HTERT RPE-1 (cell line): ENCODE measurements around the gene ADRB1.

ENCODE experiments used
- in situ Hi-C: fragments of 300-500 bp; cut with MboI; formaldehyde crosslinking; loops from 4 replicates; pipeline ENCODE4 v1.14.3; 2020; ENCODE audit warnings: low sequenced_read_pairs

ADRB1 gene

GRCh38 chr10:114043532-114044246, at the start of gene ADRB1:
TSS of gene ADRB1 (plus strand) at chr10:114043866. CDS start at chr10:114044133, 267 bp downstream.
- in situ Hi-C loops = no loop called here

GRCh38 chr10:113995201-113995600, 48.5 kb upstream of the ADRB1 start:
- in situ Hi-C loops = no loop called here

- in situ Hi-C loops = no loop called here
Observed at GRCh38 chr10:113997428-113997827, 46.2 kb upstream of the ADRB1 start.

GRCh38 chr10:113999531-113999930, 44.1 kb upstream of the ADRB1 start:
- in situ Hi-C loops = no loop called here

GRCh38 chr10:114000457-114001010, 43.1 kb upstream of the ADRB1 start:
- in situ Hi-C loops = no loop called here

GRCh38 chr10:114002422-114002821, 41.2 kb upstream of the ADRB1 start:
- in situ Hi-C loops = no loop called here

- in situ Hi-C loops = no loop called here
Observed at GRCh38 chr10:114003161-114003941, 40.3 kb upstream of the ADRB1 start.

GRCh38 chr10:114009281-114009996, 34.2 kb upstream of the ADRB1 start:
- in situ Hi-C loops = no loop called here

GRCh38 chr10:114010316-114010715, 33.4 kb upstream of the ADRB1 start:
- in situ Hi-C loops = no loop called here

GRCh38 chr10:114012650-114013049, 31.0 kb upstream of the ADRB1 start:
- in situ Hi-C loops = no loop called here

GRCh38 chr10:114015708-114016107, 28.0 kb upstream of the ADRB1 start:
- in situ Hi-C loops = no loop called here

- in situ Hi-C loops = no loop called here
Observed at GRCh38 chr10:114017271-114017670, 26.4 kb upstream of the ADRB1 start.

- in situ Hi-C loops = no loop called here
Observed at GRCh38 chr10:114017873-114018272, 25.8 kb upstream of the ADRB1 start.

GRCh38 chr10:114019226-114019625, 24.4 kb upstream of the ADRB1 start:
- in situ Hi-C loops = no loop called here

GRCh38 chr10:114021154-114021553, 22.5 kb upstream of the ADRB1 start:
- in situ Hi-C loops = no loop called here

- in situ Hi-C loops = no loop called here
Observed at GRCh38 chr10:114021717-114022680, 21.7 kb upstream of the ADRB1 start.

GRCh38 chr10:114022766-114023597, 20.7 kb upstream of the ADRB1 start:
- in situ Hi-C loops = no loop called here

GRCh38 chr10:114024876-114025610, 18.6 kb upstream of the ADRB1 start:
- in situ Hi-C loops = no loop called here
